K562 treated with DMSO at 1 percent for 4 hours (cell line): Measurements from ENCODE around the gene BTBD10. TPM values are rescaled to one million over a fixed set of nuclear protein-coding genes. Genes with fewer than 3 reads are reported as not detected.

Source experiments
- total RNA-seq: library from RNA; unstranded; fragments of 300-600 nt; gene quantifications from 2 replicates; pipeline ENCODE4 v1.2.3, GENCODE V29; 2022; ENCODE audit not compliant: insufficient read depth

BTBD10 gene
- total RNA-seq, result 10.5 and 11.9 TPM in 2 replicates

GRCh38 chr11:13462901-13463778 lies at the start of gene BTBD10:
Gene BTBD10 (minus strand): TSS chr11:13463222. CDS start chr11:13445124, 18,098 bp downstream.

GRCh38 chr11:13495929-13496328 lies 32.9 kb upstream of the BTBD10 start, which contains the start of gene PTH:
Gene PTH (minus strand): TSS chr11:13495997. CDS start chr11:13492855, 3,142 bp downstream.

Other genes starting within 250 kb of the BTBD10 start
- gene BMAL1, start 185.4 kb downstream of the BTBD10 start, total RNA-seq, result 4.4 and 5.3 TPM in 2 replicates
- gene PTH, start 32.8 kb upstream of the BTBD10 start, total RNA-seq, result not detected in 2 replicates
- 25.8 and 26.1 TPM in 2 replicates for gene FAR1, start 205.4 kb upstream of the BTBD10 start, total RNA-seq